ENCODE data around the gene ELMOD1.

GRCh38 chr11:107706531-107706930, 115.6 kb downstream of the ELMOD1 start:
- no peak for TF ChIP-seq EP300 (IDR thresholded peaks at IDR 0.05)
- TF ChIP-seq CTCF (IDR thresholded peaks at IDR 0.05): no peak
- no peak for TF ChIP-seq POLR2A (IDR thresholded peaks at IDR 0.05; ENCODE audit: low read depth)
